Sigmoid colon (tissue), 7 donors: Measurements from ENCODE around the gene CORO1C. TPM values are rescaled to one million over a fixed set of nuclear protein-coding genes. Genes with fewer than 3 reads are reported as not detected.
"Not testable (repeated sequence)": the region's sequence is repeated elsewhere in the genome, so short reads cannot be mapped to it uniquely, and the experiment has no call there.

ENCODE experiments used
- DNase-seq: peaks from one replicate; pipeline ENCODE4 v3.0.0-alpha.2; 2019
- H3K27ac ChIP-seq, 4 donors: fragments of 200-600 bp; sonication (generic); one replicate each; pipeline ENCODE4 v1.5.1; 2016 to 2019; ENCODE audit warnings: mild to moderate bottlenecking in 1 of 4
- H3K27me3 ChIP-seq, 3 donors: fragments of 200-600 bp; sonication (generic); one replicate each; pipeline ENCODE4 v1.5.1; 2019; ENCODE audit warnings: mild to moderate bottlenecking in 1 of 3
- H3K36me3 ChIP-seq, 4 donors: fragments of 200-600 bp; sonication (generic); one replicate each; pipeline ENCODE4 v1.5.1; 2016 to 2019
- H3K4me1 ChIP-seq, 4 donors: fragments of 200-600 bp; sonication (generic); one replicate each; pipeline ENCODE4 v1.5.1; 2017 to 2019
- H3K4me3 ChIP-seq, 4 donors: fragments of 200-600 bp; sonication (generic); one replicate each; pipeline ENCODE4 v1.5.1; 2017 to 2019; ENCODE audit warnings: mild to moderate bottlenecking in 2 of 4, moderate library complexity in 1 of 4
- H3K9me3 ChIP-seq, 4 donors: fragments of 200-600 bp in 3 of 4; sonication (generic) in 3 of 4; one replicate each; pipeline versions ENCODE4 v1.5.1 to v1.6.1; 2013 to 2019
- CTCF ChIP-seq, 4 experiments: fragments of 450-650 bp in 3 of 4; fragments of 200-600 bp in 1 of 4; IDR thresholded peaks; one replicate each; pipeline ENCODE4 v1.5.1; 2016 to 2019; ENCODE audit warnings: antibody characterized with exemption in 4 of 4, mild to moderate bottlenecking in 3 of 4, moderate library complexity in 2 of 4
- EP300 ChIP-seq, 4 donors: sonication (generic); formaldehyde crosslinking; IDR thresholded peaks; one replicate each; pipeline ENCODE4 v1.6.1; 2017; ENCODE audit warnings: antibody characterized with exemption in 4 of 4
- POLR2A ChIP-seq, 2 donors: fragments of 450-650 bp; IDR thresholded peaks; one replicate each; pipeline ENCODE4 v1.6.1; 2016; ENCODE audit warnings: antibody characterized with exemption in 2 of 2, mild to moderate bottlenecking in 2 of 2, moderate library complexity in 2 of 2
- POLR2AphosphoS5 ChIP-seq, 4 donors: sonication (generic); formaldehyde crosslinking; IDR thresholded peaks; one replicate each; pipeline ENCODE4 v1.6.1; 2017; ENCODE audit warnings: antibody characterized with exemption in 4 of 4
- WGBS, 2 donors: extraction: QIAGEN DNeasy Blood & Tissue Kit; methylation state at CpG; one replicate each; pipeline ENCODE4 v1.1.7; 2013; 5-methylcytosine and 5-hydroxymethylcytosine counted together
- intact Hi-C: fragments of 100-400 bp; cut with DNase I; formaldehyde crosslinking; loops from one replicate; pipeline ENCODE4 v1.15.1; 2023
- polyA plus RNA-seq, 3 donors: library from polyadenylated mRNA; stranded (reverse); fragments of 200-250 nt; gene quantifications; one replicate each; pipeline ENCODE4 v1.2.3, GENCODE V29; 2013
- total RNA-seq, 4 donors: library from RNA; depleted of rRNA; stranded (reverse); fragments of >200 nt; gene quantifications; one replicate each; pipeline ENCODE4 v1.1.0, GENCODE V29; 2016
- donor health status: healthy with polysubstance abuse.
- donor health status: Bipolar disorder and iron deficiency.
- donor health status: healthy.

CORO1C gene
- total and polyA plus RNA-seq, 7 donors: 38.4 to 569 (median 247) TPM

DNA sequence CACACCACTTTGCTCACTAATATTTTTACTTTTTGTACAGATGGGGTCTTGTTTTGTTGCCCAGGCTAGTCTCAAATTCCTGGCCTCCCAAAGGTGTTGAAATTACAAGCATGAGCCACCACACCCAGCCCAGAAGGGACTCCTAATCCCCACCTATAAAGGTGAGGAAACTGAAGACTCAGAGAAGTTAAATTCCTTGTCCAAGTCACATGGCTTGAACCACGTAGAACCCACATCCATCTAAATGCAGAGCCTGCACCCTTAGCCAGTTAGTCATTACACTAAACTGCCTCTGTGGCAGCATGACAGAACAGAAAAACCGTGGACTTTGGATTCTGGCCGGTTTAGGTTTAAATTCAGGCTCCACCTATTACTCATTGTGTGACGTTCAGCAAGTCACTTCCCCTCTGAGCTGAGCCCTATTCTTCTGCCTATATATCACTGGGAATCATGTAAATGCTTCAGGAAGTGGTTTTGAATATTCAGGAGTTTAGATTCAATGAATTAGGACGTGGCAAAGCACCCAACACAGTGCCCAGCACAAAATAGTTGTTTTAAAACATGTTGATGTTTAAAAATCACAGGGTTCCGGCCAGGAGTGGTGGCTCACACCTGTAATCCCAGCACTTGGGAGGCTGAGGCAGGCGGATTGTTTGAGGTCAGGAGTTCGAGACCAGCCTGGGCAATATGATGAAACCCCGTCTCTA, 3.0 kb upstream of the CORO1C start:
- no peak for DNase-seq
- Histone ChIP-seq H3K4me1 (peaks cover 0 to 16% (median 2%) of the 10 kb centered on the region in 4 donors), H3K4me3 (no peak overlapping the region), H3K9me3 (no peaks in the 10 kb centered on the region), H3K36me3 (no peaks in the 10 kb centered on the region), H3K27ac (peak overlapping the region; percentile 19 to 100 (median 72)), H3K27me3 (no peaks in the 10 kb centered on the region)
- intact Hi-C loops: loop anchor here (5.0 kb wide), 1 partner anchor 38 kb away; no protein-coding TSS in a partner anchor
- 26 to 45% methylated on average over 9 of the region's 9 CpGs for WGBS, 2 donors
- TF ChIP-seq EP300 (IDR thresholded peaks at IDR 0.05): peak in 1 of 4 donors; percentile 2
- TF ChIP-seq POLR2AphosphoS5 (IDR thresholded peaks at IDR 0.05): peak in 1 of 4 donors; percentile 44
- no peak for TF ChIP-seq CTCF (IDR thresholded peaks at IDR 0.05)

GRCh38 chr12:108733230-108733531, 1.9 kb upstream of the CORO1C start:
- peak; percentile 61 for DNase-seq
- H3K4me3 ChIP-seq, H3K9me3 ChIP-seq, H3K36me3 ChIP-seq, H3K27me3 ChIP-seq: not testable (repeated sequence)
- Histone ChIP-seq H3K4me1 (peaks cover 0 to 28% (median 11%) of the 10 kb centered on the region in 4 donors), H3K27ac (peak overlapping the region; percentile 99 to 100 (median 100))
- intact Hi-C loops: loop anchor here (5.0 kb wide), 1 partner anchor 39 kb away; no protein-coding TSS in a partner anchor
- WGBS, 2 donors: 92 to 95% methylated on average over 6 of the region's 6 CpGs

- H3K4me1 ChIP-seq: peaks cover 0 to 33% (median 16%) of the 10 kb centered on the region in 4 donors
- DNase-seq: no peak
- H3K27me3 ChIP-seq: no peaks in the 10 kb centered on the region
- WGBS, 2 donors: 58 to 73% methylated on average over 13 of the region's 13 CpGs
- intact Hi-C loops: loop anchor here (5.0 kb wide), 1 partner anchor 40 kb away; no protein-coding TSS in a partner anchor
- TF ChIP-seq EP300 (IDR thresholded peaks at IDR 0.05) (no peak), POLR2A (IDR thresholded peaks at IDR 0.05) (no peak), POLR2AphosphoS5 (IDR thresholded peaks at IDR 0.05) (no peak), CTCF (IDR thresholded peaks at IDR 0.05) (no peak)
- H3K9me3 ChIP-seq: no peaks in the 10 kb centered on the region
- peak overlapping the region; percentile 99 to 100 (median 100) for H3K27ac ChIP-seq
- peak overlapping the region; percentile 25 to 100 (median 99) for H3K4me3 ChIP-seq
- no peaks in the 10 kb centered on the region for H3K36me3 ChIP-seq
Observed at GRCh38 chr12:108732489-108733229, 1.3 kb upstream of the CORO1C start.

GRCh38 chr12:108731866-108732461, 646 bp upstream of the CORO1C start:
- Histone ChIP-seq H3K4me1 (peaks cover 0 to 40% (median 23%) of the 10 kb centered on the region in 4 donors), H3K4me3 (peak overlapping the region; percentile 54 to 100 (median 99)), H3K36me3 (no peaks in the 10 kb centered on the region), H3K27ac (peak overlapping the region; percentile 99 to 100 (median 100)), H3K27me3 (no peaks in the 10 kb centered on the region), H3K9me3 (no peaks in the 10 kb centered on the region)
- intact Hi-C loops: loop anchor here (2.0 to 5.0 kb wide), 5 partner anchors 40 to 171 kb away; partner anchors contain the start of genes SART3 and SSH1
- TF ChIP-seq POLR2A (IDR thresholded peaks at IDR 0.05): peak; percentile 86 to 92
- TF ChIP-seq CTCF (IDR thresholded peaks at IDR 0.05): peak in 1 of 4 experiments; percentile 27
- peak in 1 of 4 donors; percentile 34 for TF ChIP-seq EP300 (IDR thresholded peaks at IDR 0.05)
- peak; percentile 86 to 94 (median 89) for TF ChIP-seq POLR2AphosphoS5 (IDR thresholded peaks at IDR 0.05)
- peak; percentile 100 for DNase-seq
- WGBS, 2 donors: 2 to 7% methylated on average over 34 of the region's 34 CpGs
